Loucy (cell line): ENCODE measurements around the gene VEPH1.

ENCODE experiments used
- H2AFZ ChIP-seq: fragments of 200-600 bp; sonication (generic); 2 replicates; pipeline ENCODE4 v1.6.0; 2016; ENCODE audit warnings: antibody characterized with exemption, mild to moderate bottlenecking, low read length, moderate library complexity
- H3F3A ChIP-seq: fragments of 200-600 bp; 2 replicates; pipeline ENCODE4 v1.6.0; 2016; ENCODE audit warnings: antibody characterized with exemption, low read depth, mild to moderate bottlenecking
- H3K27me3 ChIP-seq: fragments of 200-600 bp; sonication (generic); 2 replicates; pipeline ENCODE4 v1.6.1; 2014; ENCODE audit warnings: low read length, mild to moderate bottlenecking; ENCODE audit not compliant: insufficient read depth, poor library complexity, severe bottlenecking
- H3K36me3 ChIP-seq: fragments of 200-600 bp; sonication (generic); 2 replicates; pipeline ENCODE4 v1.6.1; 2016; ENCODE audit warnings: low read length; ENCODE audit not compliant: insufficient read depth
- H3K4me1 ChIP-seq: fragments of 200-600 bp; sonication (generic); 2 replicates; pipeline ENCODE4 v1.5.1; 2014; ENCODE audit warnings: low read length, mild to moderate bottlenecking; ENCODE audit not compliant: insufficient read depth, poor library complexity, severe bottlenecking
- H3K4me2 ChIP-seq: fragments of 200-600 bp; sonication (generic); 2 replicates; pipeline ENCODE4 v1.6.0; 2014; ENCODE audit warnings: antibody characterized with exemption, low read length, low read depth, mild to moderate bottlenecking; ENCODE audit not compliant: poor library complexity, severe bottlenecking
- H3K4me3 ChIP-seq: fragments of 200-600 bp; sonication (generic); 2 replicates; pipeline ENCODE4 v1.5.1; 2014; ENCODE audit warnings: low read length, mild to moderate bottlenecking, mixed read lengths; ENCODE audit not compliant: poor library complexity, severe bottlenecking
- H3K79me2 ChIP-seq: fragments of 200-600 bp; sonication (generic); 2 replicates; pipeline ENCODE4 v1.6.1; 2014; ENCODE audit warnings: low read length; ENCODE audit not compliant: insufficient read depth
- H3K9ac ChIP-seq: fragments of 200-600 bp; sonication (generic); 2 replicates; pipeline ENCODE4 v1.6.0; 2014; ENCODE audit warnings: mild to moderate bottlenecking, low read depth, low read length, moderate library complexity; ENCODE audit not compliant: poor library complexity, severe bottlenecking
- H3K9me2 ChIP-seq: fragments of 200-600 bp; sonication (generic); replicated peaks from 2 replicates; pipeline ENCODE4 v1.6.1; 2016; ENCODE audit warnings: low read depth, low read length, mixed read lengths
- H3K9me3 ChIP-seq: fragments of 200-600 bp; sonication (generic); 2 replicates; pipeline ENCODE4 v1.6.1; 2014; ENCODE audit warnings: mild to moderate bottlenecking, antibody characterized with exemption, low read length, low read depth; ENCODE audit not compliant: insufficient read depth
- H4K20me1 ChIP-seq: fragments of 200-600 bp; sonication (generic); 2 replicates; pipeline ENCODE4 v1.6.0; 2014; ENCODE audit warnings: antibody characterized with exemption, low read length, mild to moderate bottlenecking; ENCODE audit not compliant: insufficient read depth, poor library complexity, severe bottlenecking
- CTCF ChIP-seq: fragments of 200-600 bp; sonication (generic); conservative IDR thresholded peaks from 2 replicates; pipeline ENCODE4 v1.5.1; 2014; ENCODE audit warnings: mild to moderate bottlenecking, antibody characterized with exemption, low read length
- EZH2phosphoT487 ChIP-seq: fragments of 200-600 bp; IDR thresholded peaks from 2 replicates; pipeline ENCODE4 v1.6.1; 2018; ENCODE audit warnings: antibody characterized with exemption, mild to moderate bottlenecking, moderate library complexity, borderline replicate concordance

VEPH1 gene

GRCh38 chr3:157472648-157473047 lies 30.6 kb downstream of the VEPH1 start:
- Histone ChIP-seq H3K4me1 (no peaks in the 10 kb centered on the region), H3F3A (no peaks in the 10 kb centered on the region), H3K79me2 (no peaks in the 10 kb centered on the region), H3K36me3 (no peaks in the 10 kb centered on the region), H3K9me2 (no peaks in the 10 kb centered on the region), H4K20me1 (no peaks in the 10 kb centered on the region), H3K9me3 (no peaks in the 10 kb centered on the region), H3K9ac (no peak overlapping the region), H3K27me3 (no peaks in the 10 kb centered on the region), H3K4me3 (no peak overlapping the region), H2AFZ (no peak overlapping the region), H3K4me2 (no peak overlapping the region)
- TF ChIP-seq EZH2phosphoT487 (no peak), CTCF (no peak)

- Histone ChIP-seq H3F3A (no peaks in the 10 kb centered on the region), H3K4me1 (no peaks in the 10 kb centered on the region), H3K4me2 (no peak overlapping the region), H3K27me3 (no peaks in the 10 kb centered on the region), H3K9me2 (no peaks in the 10 kb centered on the region), H2AFZ (no peak overlapping the region), H3K9ac (no peak overlapping the region), H3K79me2 (no peaks in the 10 kb centered on the region), H3K36me3 (no peaks in the 10 kb centered on the region), H3K9me3 (no peaks in the 10 kb centered on the region), H4K20me1 (no peaks in the 10 kb centered on the region), H3K4me3 (no peak overlapping the region)
- no peak for TF ChIP-seq EZH2phosphoT487
- no peak for TF ChIP-seq CTCF
These were observed 32.2 kb downstream of the VEPH1 start for GRCh38 chr3:157471064-157471463.

- Histone ChIP-seq H3K36me3 (no peaks in the 10 kb centered on the region), H3K9me3 (no peaks in the 10 kb centered on the region), H3K9me2 (no peaks in the 10 kb centered on the region), H4K20me1 (no peaks in the 10 kb centered on the region), H3F3A (no peaks in the 10 kb centered on the region), H3K4me2 (no peak overlapping the region), H3K4me3 (no peak overlapping the region), H3K4me1 (no peaks in the 10 kb centered on the region), H3K79me2 (no peaks in the 10 kb centered on the region), H2AFZ (peak overlapping the region; percentile 26; the same call in 1 of the 2 replicates), H3K27me3 (no peaks in the 10 kb centered on the region), H3K9ac (no peak overlapping the region)
- no peak for TF ChIP-seq EZH2phosphoT487
- TF ChIP-seq CTCF = no peak
These were observed 33.5 kb downstream of the VEPH1 start for GRCh38 chr3:157469561-157470294.
